Omental fat pad (tissue), 4 donors: ENCODE results near the gene EFEMP2. TPM values are rescaled to one million over a fixed set of nuclear protein-coding genes. Genes with fewer than 3 reads are reported as not detected.

Experiments
- ATAC-seq: fragments of 150-250 bp; one replicate; pipeline ENCODE4 v1.9.1; 2016; ENCODE audit warnings: mild to moderate bottlenecking, moderate library complexity; ENCODE audit not compliant: low FRiP score
- DNase-seq: peaks from one replicate; pipeline ENCODE4 v3.0.0-alpha.2; 2019; ENCODE audit warnings: low spot score
- CTCF ChIP-seq, 3 donors: fragments of 450-650 bp; IDR thresholded peaks; one replicate each; pipeline ENCODE4 v1.5.1; 2016 to 2017; ENCODE audit warnings: antibody characterized with exemption in 3 of 3, mild to moderate bottlenecking in 3 of 3, moderate library complexity in 2 of 3
- total RNA-seq, 4 donors: library from RNA; depleted of rRNA; stranded (reverse); fragments of >200 nt; gene quantifications; one replicate each; pipeline ENCODE4 v1.1.0, GENCODE V29; 2016

Gene EFEMP2
- total RNA-seq, 4 donors from 2014 or later: 39.4 to 81.8 (median 66.1) TPM

DNA sequence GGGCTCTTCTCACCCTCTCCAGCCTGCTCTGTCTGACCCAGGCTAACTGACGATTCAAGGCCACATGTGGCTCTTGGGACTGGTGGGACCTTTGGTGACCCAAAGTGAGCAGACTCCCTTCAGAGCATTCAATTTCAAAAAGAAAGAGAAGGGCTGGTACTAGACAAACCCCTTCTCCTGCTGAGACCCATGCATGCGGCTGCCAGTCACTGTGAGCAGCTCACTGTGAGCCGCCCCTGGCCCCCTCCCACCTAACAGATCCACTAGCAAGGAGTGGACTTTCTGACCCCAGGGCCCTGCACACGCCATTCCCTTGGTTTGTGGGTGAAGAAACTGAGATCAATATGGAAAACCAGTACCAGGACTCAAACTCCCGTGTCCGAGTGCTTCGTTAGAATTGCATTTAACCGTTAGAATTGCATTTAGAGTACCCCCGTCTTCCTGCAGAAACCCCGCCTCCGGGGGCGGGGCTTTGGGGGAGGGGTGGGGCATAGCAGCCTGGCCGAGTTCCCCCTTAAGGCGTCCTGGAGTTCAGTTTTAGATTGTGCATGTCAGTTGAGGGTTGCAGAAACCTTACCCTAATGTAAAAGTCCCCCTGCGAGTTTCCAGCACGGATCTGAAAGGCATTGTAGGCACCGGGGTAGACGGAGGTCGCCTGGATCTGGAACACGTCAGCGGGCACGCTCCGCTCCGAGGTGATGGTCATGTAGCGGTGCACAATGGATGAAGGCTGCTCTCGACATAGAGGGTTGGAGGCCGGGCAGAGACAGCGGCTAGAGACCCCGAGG, 5.1 kb downstream of the EFEMP2 start:
- DNase-seq: no peak
- no peak for ATAC-seq
- TF ChIP-seq CTCF (IDR thresholded peaks at IDR 0.05): no peak

- ATAC-seq: no peak
- TF ChIP-seq CTCF (IDR thresholded peaks at IDR 0.05): no peak
- no peak for DNase-seq
These were observed 5.9 kb downstream of the EFEMP2 start for GRCh38 chr11:65866509-65867283.

GRCh38 chr11:65865550-65866172, 6.9 kb downstream of the EFEMP2 start:
- no peak for TF ChIP-seq CTCF (IDR thresholded peaks at IDR 0.05)
- DNase-seq (no peak), ATAC-seq (no peak)

GRCh38 chr11:65864706-65865471, 7.7 kb downstream of the EFEMP2 start:
- no peak for TF ChIP-seq CTCF (IDR thresholded peaks at IDR 0.05)
- ATAC-seq (no peak), DNase-seq (no peak)

GRCh38 chr11:65863889-65864705, 8.5 kb downstream of the EFEMP2 start:
- no peak for DNase-seq
- ATAC-seq: no peak
- no peak for TF ChIP-seq CTCF (IDR thresholded peaks at IDR 0.05)
